ENCODE data around the gene FUCA1.
"Not testable (repeated sequence)": the region's sequence is repeated elsewhere in the genome, so short reads cannot be mapped to it uniquely, and the experiment has no call there.

The FUCA1 gene

GRCh38 chr1:23806280-23806679 lies 61.8 kb downstream of the FUCA1 start:
- H3K36me3 ChIP-seq (ENCODE audit: control insufficient read depth in 1 of 2, insufficient read depth in 2 of 2, low read length in 2 of 2), result peaks cover 17 to 48% of the 10 kb centered on the region in 2 donors
- H3K9ac ChIP-seq (ENCODE audit: low read depth in 1 of 2, low read length in 2 of 2), result no peak overlapping the region
- no peaks in the 10 kb centered on the region for H3K9me3 ChIP-seq (ENCODE audit: control insufficient read depth in 1 of 2, low read length in 2 of 2)
- H3K27me3 ChIP-seq (ENCODE audit: control insufficient read depth in 1 of 2, insufficient read depth in 2 of 2, low read length in 2 of 2), result no peaks in the 10 kb centered on the region
- no peak overlapping the region for H3K27ac ChIP-seq (ENCODE audit: low read depth, low read length)
- peaks cover 21 to 27% of the 10 kb centered on the region in 2 donors for H3K4me1 ChIP-seq (ENCODE audit: control insufficient read depth in 1 of 2, insufficient read depth in 2 of 2, low read length in 2 of 2)
- H3K4me3 ChIP-seq (ENCODE audit: low read depth in 1 of 2, low read length in 2 of 2), result no peak overlapping the region

GRCh38 chr1:23805025-23805424 lies 63.1 kb downstream of the FUCA1 start:
- H3K36me3 ChIP-seq (ENCODE audit: control insufficient read depth in 1 of 2, insufficient read depth in 2 of 2, low read length in 2 of 2), result peaks cover 17 to 48% of the 10 kb centered on the region in 2 donors
- H3K27ac ChIP-seq (ENCODE audit: low read depth, low read length), result no peak overlapping the region
- no peaks in the 10 kb centered on the region for H3K9me3 ChIP-seq (ENCODE audit: control insufficient read depth in 1 of 2, low read length in 2 of 2)
- H3K4me3 ChIP-seq (ENCODE audit: low read depth in 1 of 2, low read length in 2 of 2), result no peak overlapping the region
- no peaks in the 10 kb centered on the region for H3K27me3 ChIP-seq (ENCODE audit: control insufficient read depth in 1 of 2, insufficient read depth in 2 of 2, low read length in 2 of 2)
- no peak overlapping the region for H3K9ac ChIP-seq (ENCODE audit: low read depth in 1 of 2, low read length in 2 of 2)
- peaks cover 14 to 18% of the 10 kb centered on the region in 2 donors for H3K4me1 ChIP-seq (ENCODE audit: control insufficient read depth in 1 of 2, insufficient read depth in 2 of 2, low read length in 2 of 2)

GRCh38 chr1:23804183-23804835 lies 63.8 kb downstream of the FUCA1 start:
- H3K27me3 ChIP-seq (ENCODE audit: control insufficient read depth in 1 of 2, insufficient read depth in 2 of 2, low read length in 2 of 2), result no peaks in the 10 kb centered on the region
- peaks cover 13 to 20% of the 10 kb centered on the region in 2 donors for H3K4me1 ChIP-seq (ENCODE audit: control insufficient read depth in 1 of 2, insufficient read depth in 2 of 2, low read length in 2 of 2)
- peaks cover 17 to 48% of the 10 kb centered on the region in 2 donors for H3K36me3 ChIP-seq (ENCODE audit: control insufficient read depth in 1 of 2, insufficient read depth in 2 of 2, low read length in 2 of 2)
- H3K27ac ChIP-seq (ENCODE audit: low read depth, low read length), result no peak overlapping the region
- H3K9ac ChIP-seq (ENCODE audit: low read depth in 1 of 2, low read length in 2 of 2), result no peak overlapping the region
- H3K4me3 ChIP-seq (ENCODE audit: low read depth in 1 of 2, low read length in 2 of 2), result no peak overlapping the region
- no peaks in the 10 kb centered on the region for H3K9me3 ChIP-seq (ENCODE audit: control insufficient read depth in 1 of 2, low read length in 2 of 2)

GRCh38 chr1:23803674-23804073 lies 64.4 kb downstream of the FUCA1 start:
- H3K4me3 ChIP-seq (ENCODE audit: low read depth in 1 of 2, low read length in 2 of 2), result no peak overlapping the region
- peaks cover 17 to 48% of the 10 kb centered on the region in 2 donors for H3K36me3 ChIP-seq (ENCODE audit: control insufficient read depth in 1 of 2, insufficient read depth in 2 of 2, low read length in 2 of 2)

GRCh38 chr1:23802809-23803342 lies 65.2 kb downstream of the FUCA1 start:
- H3K4me3 ChIP-seq (ENCODE audit: low read depth in 1 of 2, low read length in 2 of 2); H3K27ac ChIP-seq (ENCODE audit: low read depth, low read length); H3K27me3 ChIP-seq (ENCODE audit: control insufficient read depth in 1 of 2, insufficient read depth in 2 of 2, low read length in 2 of 2); H3K9me3 ChIP-seq (ENCODE audit: control insufficient read depth in 1 of 2, low read length in 2 of 2); H3K9ac ChIP-seq (ENCODE audit: low read depth in 1 of 2, low read length in 2 of 2): not testable (repeated sequence)
- peaks cover 17 to 48% of the 10 kb centered on the region in 2 donors for H3K36me3 ChIP-seq (ENCODE audit: control insufficient read depth in 1 of 2, insufficient read depth in 2 of 2, low read length in 2 of 2)
- peaks cover 19 to 28% of the 10 kb centered on the region in 2 donors for H3K4me1 ChIP-seq (ENCODE audit: control insufficient read depth in 1 of 2, insufficient read depth in 2 of 2, low read length in 2 of 2)

More at GRCh38 chr1:23803674-23804073, 64.4 kb downstream of the FUCA1 start:
- no peak overlapping the region for H3K9ac ChIP-seq (ENCODE audit: low read depth in 1 of 2, low read length in 2 of 2)
- H3K27me3 ChIP-seq (ENCODE audit: control insufficient read depth in 1 of 2, insufficient read depth in 2 of 2, low read length in 2 of 2), result no peaks in the 10 kb centered on the region
- peaks cover 19 to 26% of the 10 kb centered on the region in 2 donors for H3K4me1 ChIP-seq (ENCODE audit: control insufficient read depth in 1 of 2, insufficient read depth in 2 of 2, low read length in 2 of 2)
- H3K9me3 ChIP-seq (ENCODE audit: control insufficient read depth in 1 of 2, low read length in 2 of 2), result no peaks in the 10 kb centered on the region
- no peak overlapping the region for H3K27ac ChIP-seq (ENCODE audit: low read depth, low read length)

GRCh38 chr1:23801876-23802275 lies 66.2 kb downstream of the FUCA1 start:
- Histone ChIP-seq H3K9me3 (ENCODE audit: control insufficient read depth in 1 of 2, low read length in 2 of 2) (no peaks in the 10 kb centered on the region), H3K4me3 (ENCODE audit: low read depth in 1 of 2, low read length in 2 of 2) (peak overlapping the region; percentile 87 to 88), H3K9ac (ENCODE audit: low read depth in 1 of 2, low read length in 2 of 2) (peak overlapping the region; percentile 81 to 87), H3K36me3 (ENCODE audit: control insufficient read depth in 1 of 2, insufficient read depth in 2 of 2, low read length in 2 of 2) (peaks cover 12 to 48% of the 10 kb centered on the region in 2 donors), H3K27ac (ENCODE audit: low read depth, low read length) (no peak overlapping the region), H3K4me1 (ENCODE audit: control insufficient read depth in 1 of 2, insufficient read depth in 2 of 2, low read length in 2 of 2) (peaks cover 21 to 32% of the 10 kb centered on the region in 2 donors), H3K27me3 (ENCODE audit: control insufficient read depth in 1 of 2, insufficient read depth in 2 of 2, low read length in 2 of 2) (no peaks in the 10 kb centered on the region)

- Histone ChIP-seq H3K36me3 (ENCODE audit: control insufficient read depth in 1 of 2, insufficient read depth in 2 of 2, low read length in 2 of 2) (peaks cover 11 to 47% of the 10 kb centered on the region in 2 donors), H3K4me3 (ENCODE audit: low read depth in 1 of 2, low read length in 2 of 2) (peak overlapping the region; percentile 87 to 88), H3K4me1 (ENCODE audit: control insufficient read depth in 1 of 2, insufficient read depth in 2 of 2, low read length in 2 of 2) (peaks cover 25 to 36% of the 10 kb centered on the region in 2 donors), H3K9ac (ENCODE audit: low read depth in 1 of 2, low read length in 2 of 2) (peak overlapping the region; percentile 81 to 87), H3K27ac (ENCODE audit: low read depth, low read length) (peak overlapping the region; percentile 83), H3K9me3 (ENCODE audit: control insufficient read depth in 1 of 2, low read length in 2 of 2) (no peaks in the 10 kb centered on the region), H3K27me3 (ENCODE audit: control insufficient read depth in 1 of 2, insufficient read depth in 2 of 2, low read length in 2 of 2) (no peaks in the 10 kb centered on the region)
Measured at GRCh38 chr1:23801338-23801748, 66.7 kb downstream of the FUCA1 start.

GRCh38 chr1:23800400-23801337 lies 67.4 kb downstream of the FUCA1 start, which contains the start of gene GALE:
GALE (minus strand) TSS chr1:23800754; CDS start chr1:23799007, 1,747 bp downstream.
- Histone ChIP-seq H3K36me3 (ENCODE audit: control insufficient read depth in 1 of 2, insufficient read depth in 2 of 2, low read length in 2 of 2) (peaks cover 13 to 48% of the 10 kb centered on the region in 2 donors), H3K27ac (ENCODE audit: low read depth, low read length) (peak within 1 kb of the TSS; percentile 96), H3K4me3 (ENCODE audit: low read depth in 1 of 2, low read length in 2 of 2) (peak within 1 kb of the TSS; percentile 88 to 89), H3K27me3 (ENCODE audit: control insufficient read depth in 1 of 2, insufficient read depth in 2 of 2, low read length in 2 of 2) (no peaks in the 10 kb centered on the region), H3K4me1 (ENCODE audit: control insufficient read depth in 1 of 2, insufficient read depth in 2 of 2, low read length in 2 of 2) (peaks cover 25 to 36% of the 10 kb centered on the region in 2 donors), H3K9me3 (ENCODE audit: control insufficient read depth in 1 of 2, low read length in 2 of 2) (no peaks in the 10 kb centered on the region), H3K9ac (ENCODE audit: low read depth in 1 of 2, low read length in 2 of 2) (peak within 1 kb of the TSS; percentile 87 to 94)

- Histone ChIP-seq H3K27me3 (ENCODE audit: control insufficient read depth in 1 of 2, insufficient read depth in 2 of 2, low read length in 2 of 2) (no peaks in the 10 kb centered on the region), H3K27ac (ENCODE audit: low read depth, low read length) (peak overlapping the region; percentile 96), H3K4me1 (ENCODE audit: control insufficient read depth in 1 of 2, insufficient read depth in 2 of 2, low read length in 2 of 2) (peaks cover 25 to 36% of the 10 kb centered on the region in 2 donors), H3K9ac (ENCODE audit: low read depth in 1 of 2, low read length in 2 of 2) (peak overlapping the region; percentile 87 to 94), H3K4me3 (ENCODE audit: low read depth in 1 of 2, low read length in 2 of 2) (peak overlapping the region; percentile 88 to 89), H3K36me3 (ENCODE audit: control insufficient read depth in 1 of 2, insufficient read depth in 2 of 2, low read length in 2 of 2) (peaks cover 13 to 40% of the 10 kb centered on the region in 2 donors), H3K9me3 (ENCODE audit: control insufficient read depth in 1 of 2, low read length in 2 of 2) (no peaks in the 10 kb centered on the region)
Measured at GRCh38 chr1:23799570-23800399, 68.3 kb downstream of the FUCA1 start.
